Left cardiac atrium (tissue), 4 donors: ENCODE results near the gene GPR21. TPM values are rescaled to one million over a fixed set of nuclear protein-coding genes. Genes with fewer than 3 reads are reported as not detected.
A peak's percentile ranks its signal among the peaks of the same experiment; 100 is the strongest.

ENCODE experiments used
- ATAC-seq, 2 donors: fragments of 200-7000 bp; cut with Tn5 transposase; one replicate each; pipeline ENCODE4 v1.9.1; 2020; ENCODE audit warnings: mild to moderate bottlenecking in 2 of 2, moderate library complexity in 2 of 2
- DNase-seq: peaks from one replicate; pipeline ENCODE4 v3.0.0-alpha.2; 2020
- intact Hi-C, 2 donors: fragments of 100-400 bp; cut with DNase I; formaldehyde crosslinking; loops; one replicate each; pipeline versions ENCODE4 v1.14.1 to v1.15.1; 2022 to 2023
- long read RNA-seq: library from polyadenylated mRNA; unstranded; transcript quantifications from one replicate; pipeline ENCODE4 v2.0.0, GENCODE V29; 2021
- total RNA-seq, 2 donors: library from RNA; stranded (reverse); fragmentation: NEBNext Ultra II Directional; extraction: Animal tissue kit (Norgen Biotek cat#: 25700); gene quantifications; one replicate each; pipeline ENCODE4 v1.2.1, GENCODE V29; 2021
- donor health status: DM: no; HTN: yes; CAD: no.
- donor health status: DM: no; HTN: yes; CAD: no; lungs with severe emphysema.
- donor health status: DM: yes; HTN: yes; CAD: no.
- donor health status: Dilated cardiomyopathy.

The GPR21 gene
- under 1 TPM; 0.21 to 0.55 TPM for total RNA-seq
- long read RNA-seq = 0 reads

GRCh38 chr9:123033352-123033751 is at the start of gene GPR21:
Gene GPR21 (plus strand): TSS chr9:123033667. CDS start chr9:123034567, 900 bp downstream.
- intact Hi-C loops = no loop called here
- no peak for DNase-seq
- ATAC-seq = peak in 1 of 2 donors; percentile 30

- intact Hi-C loops = no loop called here
- ATAC-seq (no peak), DNase-seq (no peak)
Observed at GRCh38 chr9:122986010-122986409, 47.5 kb upstream of the GPR21 start.

GRCh38 chr9:122988141-122988540 is 45.3 kb upstream of the GPR21 start:
- ATAC-seq (no peak), DNase-seq (no peak)
- intact Hi-C loops = no loop called here

- ATAC-seq (no peak), DNase-seq (no peak)
- intact Hi-C loops = no loop called here
Observed at GRCh38 chr9:122988920-122989621, 44.4 kb upstream of the GPR21 start.

- ATAC-seq = peak; percentile 79 to 95
- intact Hi-C loops = no loop called here
- peak; percentile 27 for DNase-seq
Observed at GRCh38 chr9:122991370-122991830, 42.1 kb upstream of the GPR21 start.

GRCh38 chr9:122996586-122996985 is 36.9 kb upstream of the GPR21 start:
- DNase-seq (no peak), ATAC-seq (no peak)
- intact Hi-C loops = no loop called here

- intact Hi-C loops = no loop called here
- ATAC-seq (no peak), DNase-seq (no peak)
Observed at GRCh38 chr9:122998448-122998847, 35.0 kb upstream of the GPR21 start.

- no peak for ATAC-seq
- intact Hi-C loops = no loop called here
- DNase-seq = no peak
Observed at GRCh38 chr9:123000371-123001068, 32.9 kb upstream of the GPR21 start.

- ATAC-seq (no peak), DNase-seq (no peak)
- intact Hi-C loops = no loop called here
Observed at GRCh38 chr9:123002754-123003153, 30.7 kb upstream of the GPR21 start.

GRCh38 chr9:123003466-123003865 is 30.0 kb upstream of the GPR21 start:
- intact Hi-C loops = no loop called here
- ATAC-seq (no peak), DNase-seq (no peak)

GRCh38 chr9:123005964-123006363 is 27.5 kb upstream of the GPR21 start:
- intact Hi-C loops = no loop called here
- ATAC-seq (no peak), DNase-seq (no peak)

- intact Hi-C loops = no loop called here
- ATAC-seq (no peak), DNase-seq (no peak)
Observed at GRCh38 chr9:123007269-123007668, 26.2 kb upstream of the GPR21 start.

GRCh38 chr9:123008909-123009308 is 24.6 kb upstream of the GPR21 start:
- intact Hi-C loops = no loop called here
- DNase-seq (no peak), ATAC-seq (no peak)

- intact Hi-C loops = no loop called here
- DNase-seq = no peak
- ATAC-seq = no peak
Observed at GRCh38 chr9:123011380-123011779, 22.1 kb upstream of the GPR21 start.

GRCh38 chr9:123011878-123012528 is 21.5 kb upstream of the GPR21 start:
- intact Hi-C loops = no loop called here
- no peak for DNase-seq
- no peak for ATAC-seq

- intact Hi-C loops = no loop called here
- no peak for ATAC-seq
- DNase-seq = no peak
Observed at GRCh38 chr9:123016631-123017030, 16.8 kb upstream of the GPR21 start.

- no peak for ATAC-seq
- intact Hi-C loops = no loop called here
- no peak for DNase-seq
Observed at GRCh38 chr9:123020796-123021195, 12.7 kb upstream of the GPR21 start.

GRCh38 chr9:123026425-123026824 is 7.0 kb upstream of the GPR21 start:
- no peak for ATAC-seq
- no peak for DNase-seq
- intact Hi-C loops = no loop called here

GRCh38 chr9:123027517-123027916 is 6.0 kb upstream of the GPR21 start:
- ATAC-seq (no peak), DNase-seq (no peak)
- intact Hi-C loops = no loop called here

GRCh38 chr9:123028136-123028535 is 5.3 kb upstream of the GPR21 start:
- intact Hi-C loops = no loop called here

More at GRCh38 chr9:123028136-123028535, 5.3 kb upstream of the GPR21 start:
- ATAC-seq (no peak), DNase-seq (no peak)
